PFSK-1 (cell line): ENCODE results near the gene AFDN. TPM values are rescaled to one million over a fixed set of nuclear protein-coding genes. Genes with fewer than 3 reads are reported as not detected.

ENCODE experiments used
- FOXP2 ChIP-seq: optimal IDR thresholded peaks from 2 replicates; pipeline ENCODE3; 2011; ENCODE audit warnings: borderline replicate concordance, control low read depth, inconsistent platforms; ENCODE audit not compliant: insufficient read depth; ENCODE audit errors: extremely low read length, extremely low read depth
- POLR2AphosphoS5 ChIP-seq: IDR thresholded peaks from 2 replicates; pipeline ENCODE4 v1.6.1; 2012; ENCODE audit warnings: low read depth, mild to moderate bottlenecking, control low read depth, low read length, moderate library complexity
- REST ChIP-seq, 2 experiments: IDR thresholded peaks; 2 replicates each; pipeline versions ENCODE4 v1.6.1 to v1.8.0; 2011 to 2012; ENCODE audit warnings: low read depth in 2 of 2, low read length in 2 of 2, control low read depth in 1 of 2, inconsistent platforms in 1 of 2, mild to moderate bottlenecking in 1 of 2, moderate library complexity in 1 of 2; ENCODE audit not compliant: insufficient read depth in 1 of 2
- SIN3A ChIP-seq: IDR thresholded peaks from 2 replicates; pipeline ENCODE4 v1.6.1; 2012; ENCODE audit warnings: mild to moderate bottlenecking, low read length, moderate library complexity, borderline replicate concordance; ENCODE audit not compliant: insufficient read depth
- TAF1 ChIP-seq: IDR thresholded peaks from 2 replicates; pipeline ENCODE4 v1.6.1; 2012; ENCODE audit warnings: low read length, control low read depth, borderline replicate concordance; ENCODE audit not compliant: insufficient read depth
- polyA plus RNA-seq: library from polyadenylated mRNA; unstranded; fragments of >200 nt; gene quantifications from one replicate; pipeline ENCODE4 v1.2.1, GENCODE V29; 2012; ENCODE audit warnings: low read depth, missing spikeins; ENCODE audit not compliant: insufficient read length

The AFDN gene
- polyA plus RNA-seq: 33.1 TPM

DNA sequence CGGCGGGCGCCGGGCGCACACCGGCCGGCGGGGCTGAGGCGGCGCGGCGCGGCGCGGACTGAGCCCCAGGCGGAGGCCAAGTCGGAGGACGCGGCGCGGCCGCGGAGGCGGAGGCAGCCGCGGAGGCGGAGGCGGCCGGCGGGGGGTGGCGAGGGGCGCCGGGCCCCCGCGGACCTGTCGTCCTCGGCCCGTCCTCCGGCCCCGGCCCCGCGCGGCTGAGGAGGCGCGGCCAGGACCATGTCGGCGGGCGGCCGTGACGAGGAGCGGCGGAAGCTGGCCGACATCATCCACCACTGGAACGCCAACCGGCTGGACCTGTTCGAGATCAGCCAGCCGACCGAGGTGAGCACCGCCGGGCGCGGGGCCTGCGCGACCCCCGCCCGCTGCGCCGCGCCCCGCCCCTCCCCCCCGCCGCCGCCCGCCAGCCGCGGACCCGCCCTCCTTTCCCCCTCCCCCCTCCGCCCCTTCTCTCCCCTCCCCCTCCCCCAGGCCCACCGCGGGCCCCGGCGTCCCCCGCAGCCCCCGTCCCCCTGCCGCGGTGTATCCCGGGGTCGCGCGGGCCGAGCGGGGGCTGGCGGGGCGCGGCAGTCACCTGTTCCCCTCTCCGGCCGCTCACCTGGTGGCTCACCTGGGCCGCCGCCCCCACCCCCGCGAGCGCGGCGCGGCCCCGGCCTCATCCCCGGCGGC, at the start of gene AFDN:
TSS of gene AFDN (plus strand) at position 16 of the 687 bp plus-strand sequence. CDS start at position 238, 222 bp downstream.
- TF ChIP-seq SIN3A (no peak), TAF1 (no peak), FOXP2 (no peak), POLR2AphosphoS5 (no peak), REST (IDR thresholded peaks at IDR 0.05; ENCODE audit: insufficient read depth in 1 of 2, low read depth in 2 of 2, low read length in 2 of 2) (no peak)

DNA sequence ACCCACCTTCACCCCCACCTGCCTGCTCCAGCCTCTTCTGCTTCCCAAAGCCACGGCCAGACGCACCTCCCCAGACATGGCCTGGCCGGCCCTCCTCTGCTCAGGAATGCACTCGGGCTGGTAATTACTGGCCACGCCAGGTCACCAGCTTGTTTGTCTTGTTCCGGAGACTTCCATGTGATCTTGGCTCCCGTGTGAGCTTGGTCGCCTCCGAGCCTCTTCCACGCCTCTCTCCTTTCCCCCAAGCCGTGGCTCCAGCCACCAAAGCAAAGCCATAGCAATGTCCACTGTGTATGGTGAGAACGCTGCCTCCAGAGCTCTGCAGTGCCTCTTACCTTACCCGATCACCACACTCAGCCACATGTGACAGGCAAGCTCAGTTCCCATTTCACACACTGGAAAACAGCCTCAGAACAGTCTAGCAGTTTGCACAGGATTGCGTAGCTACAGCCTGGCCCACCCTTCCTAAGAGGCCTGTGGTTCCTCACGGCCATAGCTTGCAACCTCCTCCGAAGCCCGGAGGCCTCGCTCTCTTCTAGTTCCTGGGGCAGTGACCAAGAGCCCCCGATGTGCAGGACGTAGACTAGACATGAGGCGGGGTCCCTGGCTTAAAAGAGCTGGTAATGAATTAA, 48.1 kb upstream of the AFDN start:
- no peak for TF ChIP-seq TAF1
- no peak for TF ChIP-seq POLR2AphosphoS5
- TF ChIP-seq FOXP2: no peak
- no peak for TF ChIP-seq REST (IDR thresholded peaks at IDR 0.05; ENCODE audit: insufficient read depth in 1 of 2, low read depth in 2 of 2, low read length in 2 of 2)
- no peak for TF ChIP-seq SIN3A

- no peak for TF ChIP-seq POLR2AphosphoS5
- TF ChIP-seq SIN3A: no peak
- no peak for TF ChIP-seq TAF1
Observed at GRCh38 chr6:167779129-167779992, 47.4 kb upstream of the AFDN start.

DNA sequence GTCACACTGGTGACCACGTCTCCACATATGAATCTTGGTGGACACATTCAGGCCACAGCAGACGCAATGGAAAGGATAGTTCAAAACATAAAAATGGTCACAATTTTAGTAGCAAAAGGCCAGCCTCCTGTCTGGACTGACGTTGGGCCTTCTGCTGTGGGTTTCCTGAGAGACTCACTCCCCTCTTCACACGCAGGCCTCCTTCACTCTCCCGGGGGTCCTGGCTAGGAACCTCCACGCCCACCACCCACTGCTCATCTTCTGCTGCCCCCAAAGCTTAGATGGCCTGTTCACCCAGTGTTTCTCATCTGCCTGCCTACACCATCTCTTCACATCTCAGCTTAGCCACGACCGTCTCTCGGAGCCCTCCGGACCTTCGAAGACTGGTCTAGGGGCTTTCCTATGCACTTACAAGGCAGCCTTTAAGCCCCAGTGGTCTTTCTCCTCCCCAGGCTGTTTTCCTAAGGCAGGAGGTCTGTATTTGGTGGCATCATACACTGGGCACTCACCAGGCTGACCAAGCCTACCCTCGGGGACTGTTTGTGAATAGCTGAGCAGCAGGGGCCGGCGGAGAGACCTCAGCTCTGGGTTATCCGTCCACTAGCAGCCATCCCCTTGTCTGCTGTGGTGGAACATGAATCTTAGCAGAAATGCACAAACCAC, 46.6 kb upstream of the AFDN start:
- no peak for TF ChIP-seq REST (IDR thresholded peaks at IDR 0.05; ENCODE audit: insufficient read depth in 1 of 2, low read depth in 2 of 2, low read length in 2 of 2)
- TF ChIP-seq TAF1: no peak
- no peak for TF ChIP-seq FOXP2
